HG02885 (cell line): ENCODE measurements around the gene ESYT1.
"Not testable (repeated sequence)": the region's sequence is repeated elsewhere in the genome, so short reads cannot be mapped to it uniquely, and the experiment has no call there.

ENCODE experiments used
- ATAC-seq: cut with Tn5 transposase; IDR thresholded peaks from one replicate; pipeline ENCODE4 v1.9.1; 2021; ENCODE audit warnings: mild to moderate bottlenecking; ENCODE audit not compliant: unreplicated experiment, poor library complexity

Gene ESYT1

DNA sequence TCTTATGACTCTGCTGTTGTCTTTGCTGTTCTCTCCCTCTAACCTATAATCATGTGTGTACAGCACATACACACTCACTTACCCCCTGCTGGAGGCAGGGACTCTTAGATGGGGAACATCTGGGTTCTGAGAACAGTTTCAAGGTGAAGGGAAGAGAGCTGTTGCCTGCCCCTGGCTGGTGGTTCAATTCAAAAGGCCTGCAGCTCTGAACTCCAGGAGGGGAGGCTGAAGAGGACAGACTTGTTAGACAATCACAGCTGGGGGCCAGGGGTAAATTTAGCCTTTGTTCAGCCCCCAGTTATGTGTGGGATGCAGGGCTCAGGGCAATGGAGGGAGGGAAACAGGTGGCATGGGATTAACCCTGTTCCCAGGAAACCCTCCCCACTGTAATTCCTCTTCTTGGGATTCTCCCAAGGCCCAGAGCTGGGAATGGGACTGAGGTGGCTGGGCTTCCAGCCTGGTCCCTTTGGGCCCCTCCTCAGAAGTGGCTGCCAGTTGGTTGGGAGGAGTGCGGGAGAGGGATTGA lies 26.2 kb downstream of the ESYT1 start:
- no peak for ATAC-seq

DNA sequence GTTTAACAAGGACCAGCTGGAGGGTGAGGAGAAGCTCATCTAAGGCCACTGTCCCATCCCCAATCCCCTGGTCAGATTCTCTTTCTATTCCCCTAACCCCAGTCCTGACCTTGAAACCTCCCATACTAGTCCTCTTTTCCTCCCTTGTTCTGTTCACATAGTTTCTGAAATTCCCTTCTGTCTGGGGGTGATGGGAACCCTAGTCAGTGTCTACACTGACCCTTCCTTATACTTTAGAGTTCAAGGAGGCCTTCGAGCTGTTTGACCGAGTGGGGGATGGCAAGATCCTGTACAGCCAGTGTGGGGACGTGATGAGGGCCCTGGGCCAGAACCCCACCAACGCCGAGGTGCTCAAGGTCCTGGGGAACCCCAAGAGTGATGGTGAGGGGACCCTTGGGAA lies 26.8 kb downstream of the ESYT1 start:
- ATAC-seq: no peak

DNA sequence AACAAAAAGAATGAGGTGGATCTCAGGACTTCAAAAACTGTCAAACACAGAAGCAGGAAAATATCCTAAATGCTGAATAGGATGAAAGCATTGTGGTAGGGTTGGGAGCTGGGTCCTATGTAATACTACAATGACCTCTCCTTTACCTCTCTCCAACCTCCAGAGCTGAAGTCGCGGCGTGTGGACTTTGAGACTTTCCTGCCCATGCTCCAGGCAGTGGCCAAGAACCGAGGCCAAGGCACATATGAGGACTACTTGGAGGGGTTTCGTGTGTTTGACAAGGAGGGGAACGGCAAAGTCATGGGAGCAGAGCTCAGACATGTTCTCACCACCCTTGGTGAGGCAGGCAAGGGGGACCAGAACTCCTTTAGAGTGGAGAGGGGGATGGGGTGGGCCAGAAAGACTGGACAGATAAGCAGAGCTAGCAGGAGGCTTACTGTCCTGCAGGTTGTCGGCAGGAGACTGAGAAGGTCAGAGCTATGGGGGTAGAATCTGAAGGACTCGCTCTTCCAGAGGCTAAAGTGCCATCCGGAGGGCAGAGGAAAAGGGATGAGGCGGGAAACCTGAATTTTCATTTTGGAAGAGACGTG lies 27.3 kb downstream of the ESYT1 start:
- no peak for ATAC-seq

DNA sequence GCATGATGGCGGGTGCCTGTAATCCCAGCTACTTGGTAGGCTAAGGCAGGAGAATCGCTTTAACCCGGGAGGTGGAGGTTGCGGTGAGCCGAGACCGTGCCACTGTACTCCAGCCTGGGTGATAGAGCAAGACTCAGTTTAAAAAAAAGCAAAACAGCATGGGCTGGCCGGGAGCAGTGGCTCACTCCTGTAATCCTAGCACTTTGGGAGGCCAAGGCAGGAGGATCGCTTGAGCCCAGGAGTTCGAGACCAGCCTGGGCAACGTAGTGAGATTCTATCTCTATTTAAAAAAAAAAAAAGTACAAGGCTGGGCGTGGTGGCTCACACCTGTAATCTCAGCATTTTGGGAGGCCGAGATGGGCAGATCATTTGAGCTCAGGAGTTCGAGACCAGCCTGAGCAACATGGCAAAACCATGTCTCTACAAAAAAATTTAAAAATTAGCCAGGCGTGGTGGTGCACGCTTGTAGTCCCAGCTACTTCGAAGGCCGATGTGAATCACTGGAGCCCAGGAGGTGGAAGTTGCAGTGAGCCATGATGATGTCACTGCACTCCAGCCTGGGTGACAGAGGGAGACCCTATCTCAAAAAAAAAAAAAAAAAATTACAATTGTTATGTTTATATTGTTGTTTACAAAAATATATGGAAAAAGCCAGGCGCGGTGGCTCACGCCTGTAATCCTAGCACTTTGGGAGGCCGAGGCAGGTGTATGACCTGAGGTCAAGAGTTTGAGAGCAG lies 28.6 kb downstream of the ESYT1 start:
- ATAC-seq: not testable (repeated sequence)

DNA sequence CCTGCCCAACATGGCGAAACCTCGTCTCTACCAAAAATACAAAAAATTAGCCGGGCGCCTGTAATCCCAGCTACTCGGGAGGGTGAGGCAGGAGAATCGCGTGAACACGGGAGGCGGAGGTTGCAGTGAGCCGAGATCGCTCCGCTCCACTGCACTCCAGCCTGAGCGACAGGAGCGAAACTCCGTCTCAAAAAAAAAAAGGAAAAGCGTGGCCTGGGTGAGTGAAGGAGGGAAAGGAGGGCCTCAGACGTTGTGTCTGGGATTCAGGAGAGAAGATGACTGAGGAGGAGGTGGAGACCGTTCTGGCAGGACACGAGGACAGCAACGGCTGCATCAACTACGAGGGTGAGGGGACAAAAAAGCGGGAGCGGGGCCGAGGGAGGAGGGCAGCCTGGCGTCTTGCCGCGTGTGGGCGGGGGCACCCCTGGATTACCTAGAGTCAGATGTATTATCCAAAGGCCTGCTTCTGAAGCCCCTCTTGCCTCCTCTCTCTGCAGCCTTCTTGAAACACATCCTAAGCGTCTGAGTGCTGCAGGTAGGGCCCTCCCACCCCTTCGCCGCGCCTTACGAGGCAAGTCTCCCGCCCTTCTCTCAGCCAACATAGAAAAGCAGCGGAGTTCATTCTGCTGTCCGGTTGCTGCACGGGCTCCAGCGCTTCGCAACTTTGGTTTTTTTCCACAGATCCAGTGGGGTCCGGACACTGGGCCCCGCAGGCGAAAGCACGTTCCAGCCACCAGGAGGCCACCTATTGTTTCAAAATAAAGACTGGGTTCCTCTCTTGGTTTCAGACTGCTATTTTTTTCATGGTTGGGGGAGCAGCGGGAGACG lies 29.3 kb downstream of the ESYT1 start:
- ATAC-seq: peak; percentile 31

DNA sequence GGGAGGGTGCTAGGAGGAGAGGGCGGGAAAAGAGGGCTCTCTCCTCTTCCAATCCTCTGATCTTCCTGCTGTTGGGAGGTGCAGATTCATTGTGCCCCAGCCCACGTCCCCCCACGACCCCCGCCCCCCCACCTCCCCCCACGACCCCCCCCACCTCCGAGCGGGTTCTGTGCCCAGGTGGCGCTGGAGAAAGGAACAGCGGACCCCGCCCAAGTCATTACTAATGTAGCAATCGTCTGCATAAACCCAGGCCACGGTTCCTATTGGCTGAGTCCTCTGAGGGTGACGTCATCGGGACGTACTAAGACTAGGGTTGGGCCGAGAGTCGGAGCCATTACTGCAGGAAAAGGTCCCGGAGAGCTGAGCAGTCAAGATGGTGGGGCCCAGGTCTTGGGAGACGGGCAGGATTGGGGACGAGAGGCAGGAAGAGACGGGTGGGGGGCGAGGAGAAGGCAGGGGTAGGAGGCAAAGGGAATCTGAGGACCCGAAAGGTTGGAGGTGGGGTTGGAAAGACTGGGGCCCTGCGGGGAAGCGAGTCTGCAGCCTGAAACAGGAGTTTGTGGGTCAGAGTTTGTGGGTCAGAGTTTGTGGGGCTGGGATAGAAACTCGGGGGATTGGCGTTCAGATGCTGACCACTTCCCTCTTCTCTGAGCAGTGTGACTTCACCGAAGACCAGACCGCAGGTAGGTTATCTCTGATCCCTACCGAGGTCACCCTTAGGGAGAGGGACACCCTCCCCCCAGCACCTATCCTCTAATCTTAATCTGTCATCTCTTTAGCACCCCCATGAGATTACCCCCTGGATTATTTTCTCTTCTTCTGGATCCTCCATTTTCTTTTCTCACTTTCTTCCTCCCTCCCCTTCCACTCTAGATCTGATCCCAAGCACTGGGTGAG lies 30.2 kb downstream of the ESYT1 start, which contains the start of gene MYL6:
MYL6 (plus strand) TSS at position 331 of the 897 bp plus-strand sequence; CDS start at position 374, 43 bp downstream.
- ATAC-seq: peak; percentile 86

DNA sequence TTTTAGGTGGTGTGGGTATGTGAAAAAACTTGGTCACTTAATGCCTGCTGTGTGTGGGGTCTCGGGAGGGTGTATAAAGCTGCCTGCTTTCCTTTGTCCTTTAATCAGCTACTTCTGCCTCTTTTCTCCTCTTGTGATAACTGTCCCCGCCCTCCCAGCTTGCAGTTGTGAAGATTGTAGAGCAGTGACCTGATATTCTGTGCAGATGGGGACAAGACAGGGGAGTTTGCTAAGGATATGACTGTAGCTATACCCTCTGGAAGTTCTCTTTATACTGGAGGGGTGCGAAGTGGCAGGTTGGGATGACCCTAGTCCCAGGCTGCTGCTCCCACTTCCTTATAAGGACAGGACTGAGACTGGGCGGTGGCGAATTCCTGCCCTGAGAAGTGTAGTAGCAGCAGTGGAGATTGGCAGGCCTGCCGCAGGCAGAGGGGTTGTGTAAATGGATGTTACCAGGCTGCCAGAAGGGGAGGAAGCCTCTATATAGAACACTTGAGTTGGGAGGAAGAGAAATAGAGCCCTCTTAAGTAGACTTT lies 30.9 kb downstream of the ESYT1 start:
- no peak for ATAC-seq

DNA sequence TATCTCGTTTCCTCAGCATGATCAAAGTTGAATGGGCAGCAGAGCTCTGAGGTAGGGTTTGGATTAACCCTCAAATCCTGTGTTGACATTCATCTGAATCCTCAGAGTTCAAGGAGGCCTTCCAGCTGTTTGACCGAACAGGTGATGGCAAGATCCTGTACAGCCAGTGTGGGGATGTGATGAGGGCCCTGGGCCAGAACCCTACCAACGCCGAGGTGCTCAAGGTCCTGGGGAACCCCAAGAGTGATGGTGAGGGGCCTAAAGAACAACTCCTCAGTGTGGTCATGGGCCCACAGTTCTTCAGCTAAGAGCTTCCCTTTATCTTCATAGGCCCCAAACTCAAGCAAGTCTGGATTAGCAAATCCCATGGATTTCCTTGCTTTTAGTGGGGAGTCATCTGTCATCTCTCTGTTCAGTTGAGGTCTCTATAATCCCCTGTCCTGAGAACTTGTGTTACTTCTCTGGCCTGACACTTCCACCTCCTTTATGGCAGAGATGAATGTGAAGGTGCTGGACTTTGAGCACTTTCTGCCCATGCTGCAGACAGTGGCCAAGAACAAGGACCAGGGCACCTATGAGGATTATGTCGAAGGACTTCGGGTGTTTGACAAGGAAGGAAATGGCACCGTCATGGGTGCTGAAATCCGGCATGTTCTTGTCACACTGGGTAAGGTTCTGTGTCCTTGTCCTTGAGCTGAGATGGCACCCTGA lies 31.6 kb downstream of the ESYT1 start:
- ATAC-seq: no peak

DNA sequence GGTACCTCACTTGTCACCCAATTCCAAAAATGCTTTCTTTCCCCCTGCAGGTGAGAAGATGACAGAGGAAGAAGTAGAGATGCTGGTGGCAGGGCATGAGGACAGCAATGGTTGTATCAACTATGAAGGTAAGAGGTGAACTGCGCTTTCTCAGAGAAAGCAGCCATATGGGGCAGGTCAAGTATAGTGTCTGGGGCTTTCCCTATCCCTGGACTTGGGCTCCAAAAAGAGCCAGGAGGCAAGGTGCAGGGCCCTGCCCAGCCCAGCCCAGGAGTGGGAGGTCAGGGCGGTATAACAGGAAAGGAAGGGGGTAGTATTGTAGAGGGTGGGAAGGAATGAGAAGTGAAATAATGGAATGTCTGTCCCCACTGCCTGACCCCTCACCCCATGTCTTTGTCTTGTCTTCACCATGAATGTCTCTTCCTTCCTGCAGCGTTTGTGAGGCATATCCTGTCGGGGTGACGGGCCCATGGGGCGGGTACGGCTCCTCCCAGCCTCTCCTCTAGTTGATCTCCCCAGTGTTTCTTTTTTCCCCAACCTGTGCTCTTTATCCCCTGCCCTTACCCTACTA lies 32.2 kb downstream of the ESYT1 start:
- no peak for ATAC-seq

DNA sequence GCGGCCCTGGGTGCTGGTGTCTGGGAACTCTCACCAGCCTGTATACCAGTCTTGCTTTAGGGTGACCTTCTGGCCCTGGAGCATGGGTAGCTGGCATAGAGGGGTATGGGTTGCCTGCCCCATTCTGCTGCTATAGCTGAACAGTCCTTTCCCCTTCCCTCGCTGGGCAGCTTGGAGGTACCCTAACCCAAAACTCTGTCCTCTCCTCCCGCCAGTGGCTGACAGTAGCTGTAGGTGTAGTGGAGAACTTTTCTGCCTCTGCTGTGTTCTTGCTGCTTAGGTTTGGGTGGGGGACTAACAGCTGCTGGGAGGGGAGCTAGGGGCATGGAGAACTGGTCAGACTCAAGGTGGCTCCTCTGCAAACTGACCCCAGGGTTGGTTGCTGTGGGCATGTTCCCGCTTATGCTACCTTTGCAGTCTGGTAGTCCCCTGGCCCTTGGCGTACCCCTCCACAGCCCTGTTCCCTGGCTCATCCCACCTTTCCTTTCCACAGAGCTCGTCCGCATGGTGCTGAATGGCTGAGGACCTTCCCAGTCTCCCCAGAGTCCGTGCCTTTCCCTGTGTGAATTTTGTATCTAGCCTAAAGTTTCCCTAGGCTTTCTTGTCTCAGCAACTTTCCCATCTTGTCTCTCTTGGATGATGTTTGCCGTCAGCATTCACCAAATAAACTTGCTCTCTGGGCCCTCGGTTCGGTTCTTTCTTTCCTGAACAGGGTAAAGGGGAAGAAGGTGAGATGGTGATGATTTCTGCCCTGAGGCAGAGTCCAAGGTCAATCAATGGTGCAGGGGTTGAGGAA lies 33.0 kb downstream of the ESYT1 start:
- no peak for ATAC-seq

DNA sequence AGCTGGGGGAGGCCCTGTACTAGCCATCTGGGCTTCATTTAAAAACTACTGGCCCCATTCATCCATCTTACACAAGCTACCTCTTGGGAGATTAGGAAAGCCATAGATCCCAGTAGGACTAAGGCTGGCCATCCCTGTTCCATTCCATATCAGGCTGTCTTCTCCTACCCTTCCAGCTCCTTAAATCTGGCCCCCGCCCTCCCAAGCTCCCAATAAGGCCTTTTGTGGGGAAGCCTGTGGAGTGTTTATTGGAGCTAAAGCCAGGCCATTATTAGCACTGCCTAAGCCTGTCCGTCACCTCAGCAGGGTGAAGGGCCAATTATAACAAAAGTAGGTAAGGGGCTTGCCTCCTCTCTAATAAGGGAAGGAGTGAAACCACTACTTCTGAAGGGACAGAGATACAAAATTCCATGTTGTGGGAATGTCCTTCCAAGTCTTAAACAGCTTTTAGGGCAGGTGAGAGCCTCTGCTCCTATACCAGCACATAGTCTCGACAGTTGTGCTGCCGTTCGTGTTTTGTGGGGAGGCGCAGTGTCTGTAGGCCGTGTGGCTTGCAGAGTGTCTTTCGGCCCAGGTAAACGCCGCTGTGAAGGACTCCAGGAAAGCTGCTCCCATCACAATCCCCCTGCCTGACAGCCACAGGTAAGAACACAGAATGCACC lies 33.8 kb downstream of the ESYT1 start:
- ATAC-seq: no peak

DNA sequence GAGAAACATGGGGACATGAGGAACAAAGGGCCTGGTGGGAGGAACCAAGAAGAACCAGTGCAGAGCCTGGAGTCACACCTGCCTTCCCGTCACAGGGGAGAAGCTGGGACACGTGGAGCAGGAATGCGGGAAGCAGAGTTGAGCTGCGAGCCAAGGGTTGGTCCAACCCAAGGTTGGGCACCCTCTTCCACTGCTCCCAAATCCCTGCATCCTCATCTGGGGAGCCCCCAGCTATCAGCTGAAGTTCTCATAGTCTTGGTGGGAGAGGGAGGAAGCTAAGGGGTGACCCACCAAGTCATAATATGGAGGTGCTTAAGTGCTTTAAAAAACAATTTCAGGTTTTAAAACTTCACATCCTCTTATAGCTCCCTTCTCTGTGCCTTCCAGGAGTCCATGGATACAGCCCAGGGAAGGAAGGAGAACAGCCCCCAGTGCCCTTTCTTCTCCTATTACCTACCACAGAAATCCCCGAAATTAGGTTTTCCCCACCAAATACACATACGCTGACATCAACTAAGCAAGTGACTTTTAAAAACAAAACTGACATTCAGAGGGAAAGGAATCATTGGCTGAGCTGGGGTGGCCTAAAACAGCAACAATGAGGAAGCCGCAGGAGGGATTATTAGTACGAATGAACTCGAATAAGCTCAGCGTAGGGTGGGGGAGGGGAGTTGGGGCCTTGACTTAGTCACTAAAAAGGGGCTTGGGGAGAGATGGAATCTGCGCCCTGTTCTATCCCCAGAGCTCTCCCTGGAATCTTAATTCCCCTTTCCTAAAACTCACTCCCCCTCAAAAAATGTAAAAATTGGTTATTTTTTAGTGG lies 34.6 kb downstream of the ESYT1 start:
- no peak for ATAC-seq

DNA sequence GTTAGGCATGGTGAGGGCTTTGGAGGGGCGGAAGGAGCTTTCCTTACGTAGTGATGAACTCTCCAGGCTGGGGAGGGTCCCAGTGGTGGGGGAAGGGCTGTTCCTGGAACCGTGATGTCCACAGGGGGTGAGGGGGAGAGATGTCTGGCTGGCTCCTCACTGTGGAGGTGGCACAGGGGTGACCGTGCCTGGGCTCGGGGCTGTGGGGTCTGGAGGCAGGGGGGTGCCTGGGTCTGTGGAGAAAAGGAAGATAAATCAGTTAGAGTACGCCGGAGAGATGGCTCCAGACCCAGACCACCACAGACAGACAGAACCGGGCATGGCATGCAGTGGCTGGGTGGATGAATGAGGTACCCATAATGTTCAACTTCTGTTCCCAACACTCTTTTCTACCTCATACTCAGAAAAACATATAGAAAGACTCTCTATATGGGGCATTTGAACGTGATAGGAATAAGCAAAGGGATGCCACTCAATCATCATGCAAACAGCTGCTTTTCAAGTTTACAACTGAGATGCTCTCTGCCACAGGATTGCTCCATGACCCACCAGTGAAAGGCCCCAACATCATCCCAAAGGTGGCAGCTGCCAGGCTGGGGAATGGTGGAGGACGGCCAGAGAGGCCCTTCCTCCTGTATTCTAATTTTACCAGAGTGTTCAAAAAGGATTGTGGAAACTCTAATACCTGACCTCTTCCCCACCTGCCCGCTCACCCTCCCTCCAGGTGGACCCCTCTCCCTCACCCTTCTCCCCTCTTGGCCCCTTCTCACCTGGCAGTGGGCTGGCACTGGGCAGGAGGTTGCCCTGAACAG lies 35.7 kb downstream of the ESYT1 start:
- no peak for ATAC-seq

DNA sequence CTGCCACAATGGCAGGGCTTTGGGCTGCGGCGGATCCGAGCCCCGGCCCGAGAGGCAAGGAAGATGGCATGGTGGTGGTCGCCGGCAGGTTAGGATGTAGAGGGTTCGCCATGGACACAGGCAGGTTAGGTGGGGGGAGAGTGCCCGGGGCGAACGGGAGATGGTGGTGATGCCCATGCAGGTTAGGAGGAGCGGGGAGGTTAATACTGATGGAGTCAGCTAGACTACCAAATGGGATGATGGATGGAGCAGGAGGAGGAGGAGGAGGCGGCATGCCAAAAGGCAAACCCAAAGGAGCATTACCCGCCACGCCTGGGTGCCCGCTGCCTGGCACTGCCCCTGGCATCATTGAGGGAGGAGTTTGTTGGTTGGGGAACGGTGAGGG lies 36.3 kb downstream of the ESYT1 start:
- ATAC-seq: no peak

DNA sequence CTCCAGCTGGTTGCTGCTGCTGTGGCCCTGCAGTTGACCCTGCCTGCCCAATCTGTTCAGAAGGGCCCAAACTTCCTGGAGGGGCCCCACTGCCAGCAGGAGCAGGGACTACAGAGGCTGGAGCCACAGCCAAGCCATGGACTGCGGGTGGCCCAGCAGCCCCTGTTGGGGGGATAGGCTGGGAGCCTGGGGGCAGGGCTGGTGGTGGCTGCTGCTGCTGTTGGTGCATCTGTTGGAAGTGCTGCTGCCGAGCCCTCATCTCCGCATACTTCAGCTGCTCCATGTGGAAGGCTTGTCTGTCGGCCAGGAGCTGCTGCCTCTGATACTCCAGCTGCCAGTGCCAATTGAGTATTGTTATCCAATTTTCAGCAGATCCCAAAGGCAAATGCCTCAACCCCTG lies 37.3 kb downstream of the ESYT1 start:
- no peak for ATAC-seq

DNA sequence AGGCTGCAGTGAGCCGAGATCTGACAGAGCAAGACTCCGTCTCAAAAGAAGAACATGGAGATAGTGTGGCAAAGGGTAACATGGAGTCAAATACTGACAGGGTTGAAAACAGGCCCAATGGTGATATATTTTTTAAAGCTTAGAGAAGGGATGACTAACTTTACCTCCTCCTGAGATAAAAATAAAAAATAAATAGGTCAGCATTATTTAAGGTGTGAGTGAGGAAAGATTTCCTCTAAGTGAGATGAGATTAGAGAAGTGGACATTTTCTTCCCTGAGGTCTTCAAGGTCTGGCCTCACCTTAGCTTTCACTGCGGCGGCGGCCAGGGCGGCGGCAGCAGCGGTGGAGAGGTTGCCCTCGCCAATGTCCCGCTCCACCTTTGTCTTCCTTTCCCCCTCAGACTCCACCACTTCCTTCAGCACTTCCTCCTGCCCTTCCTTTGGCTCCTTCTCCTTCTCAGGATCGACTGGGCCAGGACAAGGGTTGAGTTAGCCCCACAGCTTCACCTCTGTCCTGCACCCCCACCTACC lies 41.2 kb downstream of the ESYT1 start:
- no peak for ATAC-seq
